Activated CD8-positive, alpha-beta memory T cell treated with anti-CD3 and anti-CD28 coated beads, Interleukin-2, amount 50 U/mL, for 1 hour (primary cell): ENCODE results near the gene PAPSS2.

ENCODE experiments used
- DNase-seq: peaks from one replicate; pipeline ENCODE4 v3.0.0-alpha.2; 2020; ENCODE audit errors: extremely low read depth

Gene PAPSS2

GRCh38 chr10:87750001-87750671 lies 90.5 kb downstream of the PAPSS2 start:
- no peak for DNase-seq

- no peak for DNase-seq
Measured at GRCh38 chr10:87750817-87751216, 91.1 kb downstream of the PAPSS2 start.

GRCh38 chr10:87751274-87751673 lies 91.6 kb downstream of the PAPSS2 start:
- no peak for DNase-seq

- DNase-seq = no peak
Measured at GRCh38 chr10:87752566-87752965, 92.9 kb downstream of the PAPSS2 start.

- no peak for DNase-seq
Measured at GRCh38 chr10:87753995-87754866, 94.6 kb downstream of the PAPSS2 start.

- no peak for DNase-seq
Measured at GRCh38 chr10:87757685-87758084, 98.0 kb downstream of the PAPSS2 start.

GRCh38 chr10:87759551-87759950 lies 99.9 kb downstream of the PAPSS2 start:
- no peak for DNase-seq

GRCh38 chr10:87760195-87760905 lies 100.7 kb downstream of the PAPSS2 start:
- no peak for DNase-seq

GRCh38 chr10:87761153-87761552 lies 101.5 kb downstream of the PAPSS2 start:
- no peak for DNase-seq

- DNase-seq = no peak
Measured at GRCh38 chr10:87761892-87762291, 102.2 kb downstream of the PAPSS2 start.

- DNase-seq = no peak
Measured at GRCh38 chr10:87763086-87763861, 103.6 kb downstream of the PAPSS2 start.

- no peak for DNase-seq
Measured at GRCh38 chr10:87764072-87764934, 104.6 kb downstream of the PAPSS2 start.

GRCh38 chr10:87765666-87766376 lies 106.1 kb downstream of the PAPSS2 start:
- DNase-seq = no peak

GRCh38 chr10:87767253-87767652 lies 107.6 kb downstream of the PAPSS2 start:
- DNase-seq = no peak

- DNase-seq = no peak
Measured at GRCh38 chr10:87771871-87772500, 112.3 kb downstream of the PAPSS2 start.

- DNase-seq = no peak
Measured at GRCh38 chr10:87775766-87776165, 116.1 kb downstream of the PAPSS2 start.

- DNase-seq = no peak
Measured at GRCh38 chr10:87776328-87776727, 116.7 kb downstream of the PAPSS2 start.

GRCh38 chr10:87781545-87781944 lies 121.9 kb downstream of the PAPSS2 start:
- DNase-seq = no peak

- DNase-seq = no peak
Measured at GRCh38 chr10:87782721-87783120, 123.0 kb downstream of the PAPSS2 start.

GRCh38 chr10:87786421-87786820 lies 126.7 kb downstream of the PAPSS2 start:
- no peak for DNase-seq
